SH-SY5Y (cell line): ENCODE measurements around the gene IQGAP1.

Experiments used
- GATA2 ChIP-seq: IDR thresholded peaks from 2 replicates; pipeline ENCODE4 v1.6.1; 2011; ENCODE audit warnings: mild to moderate bottlenecking, low read depth, low read length
- GATA3 ChIP-seq: IDR thresholded peaks from 2 replicates; pipeline ENCODE4 v1.6.1; 2011; ENCODE audit warnings: low read depth, mild to moderate bottlenecking, low read length, moderate library complexity

GRCh38 chr15:90396321-90396720 lies 8.3 kb downstream of the IQGAP1 start:
- TF ChIP-seq GATA2 (no peak), GATA3 (no peak)
